Heart right ventricle (tissue), 16 donors: ENCODE results near the gene HBEGF. TPM values are rescaled to one million over a fixed set of nuclear protein-coding genes. Genes with fewer than 3 reads are reported as not detected.

Experiments
- ATAC-seq, 8 donors: fragments of 200-7000 bp; cut with Tn5 transposase; one replicate each; pipeline ENCODE4 v1.9.1; 2020; ENCODE audit warnings: mild to moderate bottlenecking in 8 of 8, moderate library complexity in 8 of 8, moderate number of reproducible peaks in 1 of 8
- DNase-seq, 2 donors: peaks; one replicate each; pipeline ENCODE4 v3.0.0-alpha.2; 2020
- H3K27ac ChIP-seq, 10 donors: fragments of 200-600 bp; sonication (generic) in 2 of 10; one replicate each; pipeline versions ENCODE4 v1.5.0 to v1.8.0; 2020 to 2022; ENCODE audit warnings: mild to moderate bottlenecking in 3 of 10
- H3K27me3 ChIP-seq, 7 donors: fragments of 200-600 bp; one replicate each; pipeline ENCODE4 v1.8.0; 2021 to 2022; ENCODE audit warnings: mild to moderate bottlenecking in 2 of 7
- H3K36me3 ChIP-seq, 9 donors: fragments of 200-600 bp; sonication (generic) in 1 of 9; one replicate each; pipeline versions ENCODE4 v1.5.0 to v1.8.0; 2020 to 2022; ENCODE audit warnings: mild to moderate bottlenecking in 2 of 9
- H3K4me1 ChIP-seq, 9 donors: fragments of 200-600 bp; sonication (generic) in 1 of 9; one replicate each; pipeline versions ENCODE4 v1.5.0 to v1.8.0; 2020 to 2022; ENCODE audit warnings: mild to moderate bottlenecking in 4 of 9
- H3K4me3 ChIP-seq, 10 donors: fragments of 200-600 bp; sonication (generic) in 2 of 10; one replicate each; pipeline versions ENCODE4 v1.5.0 to v1.8.0; 2020 to 2022; ENCODE audit warnings: mild to moderate bottlenecking in 7 of 10, moderate library complexity in 2 of 10
- H3K9me3 ChIP-seq, 11 donors: fragments of 200-600 bp in 10 of 11; sonication (generic) in 2 of 11; one replicate each; pipeline versions ENCODE4 v1.5.0 to v1.8.0; 2013 to 2022; ENCODE audit warnings: mild to moderate bottlenecking in 2 of 11, control low read depth in 1 of 11, moderate library complexity in 1 of 11
- WGBS, 2 donors: extraction: QIAGEN DNeasy Blood & Tissue Kit; methylation state at CpG; one replicate each; pipeline ENCODE4 v1.1.7; 2013; ENCODE audit warnings: inconsistent platforms in 1 of 2; 5-methylcytosine and 5-hydroxymethylcytosine counted together
- intact Hi-C, 10 donors: fragments of 100-400 bp; cut with DNase I; formaldehyde crosslinking; loops; one replicate each; pipeline versions ENCODE4 v1.11.1 to v1.14.2; 2022
- polyA plus RNA-seq, 2 donors: library from polyadenylated mRNA; stranded (reverse); fragments of 200-250 nt; gene quantifications; one replicate each; pipeline ENCODE4 v1.2.3, GENCODE V29; 2013
- total RNA-seq, 10 donors: library from RNA; stranded (reverse); fragmentation: NEBNext Ultra II Directional in 3 of 10; extraction: Animal tissue kit (Norgen Biotek cat#: 25700) in 3 of 10; gene quantifications; one replicate each; pipeline versions ENCODE4 v1.2.1 to v1.2.4, GENCODE V29; 2021 to 2023
- TF ChIP-seq, protein P1 (sequence below), 9 donors: fragments of 200-600 bp; sonication (generic) in 2 of 9; IDR thresholded peaks; one replicate each; pipeline versions ENCODE4 v1.5.0 to v1.8.0; 2021 to 2022; ENCODE audit warnings: antibody characterized with exemption in 9 of 9, mild to moderate bottlenecking in 5 of 9, moderate library complexity in 1 of 9
- donor health status: Arrhythmogenic right ventricular cardiomyopathy.
- donor health status: ischemic (EF 13 %, LVEDD 7.1; RV severe dilation, severe dysfunction).
- donor health status: healthy with polysubstance abuse.
- donor health status: DM: no; HTN: yes; CAD: no.
- donor health status: DM: no; HTN: no; CAD: no.
- donor health status: ischemic (EF 25% LVEDD 6.9; RV normal size, moderate dysfunction).
- donor health status: ischemic (EF 25% LVEDD 5.7; RV mildly dilated, moderate dysfunction).
- donor health status: healthy.
- donor health status: DM: yes; HTN: yes; CAD: no.
- donor health status: Ischemic cardiomyopathy.
- donor health status: ischemic (EF 35%, LVEDD 5.7; RV mildly dilated, moderate dysfunction).
- donor health status: nonischemic (EF 11% LVEDD 7.7; RV severe dilation, severe dysfunction).
- donor health status: DM: yes; HTN: yes; CAD: no.
- donor health status: PGD.
- donor health status: ischemic (EF 29% LVEDD 5.4; RV normal size, mild dysfunction).
- donor health status: nonischemic (EF 23%, LVEDD 6.1; RV moderate dilation, normal function).

Gene HBEGF
- total and polyA plus RNA-seq, 12 donors = 14.6 to 121 (median 32.4) TPM

DNA sequence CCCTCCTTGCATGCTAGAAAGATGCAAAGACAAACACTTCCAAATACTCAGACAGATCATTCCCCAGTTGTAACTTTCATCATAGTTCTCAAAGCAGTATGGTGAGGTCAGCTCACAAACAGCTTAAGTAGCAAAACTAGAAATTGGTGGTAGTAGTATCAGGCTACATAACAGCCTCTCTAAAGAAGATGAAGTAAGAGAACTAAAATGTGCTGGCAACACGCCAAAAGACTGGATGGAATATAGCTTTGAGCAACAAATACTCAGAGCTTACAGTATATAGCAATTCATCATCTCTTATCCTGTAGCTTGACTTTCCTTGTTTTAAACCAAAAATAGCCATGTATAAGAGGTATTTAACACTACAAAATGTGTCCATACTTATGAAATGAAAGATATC, 51.0 kb downstream of the HBEGF start:
- Histone ChIP-seq H3K4me1 (peaks cover 4 to 93% (median 86%) of the 10 kb centered on the region in 9 donors), H3K27ac (peak overlapping the region in 8 of 10 donors; percentile 43 to 88 (median 76)), H3K36me3 (peaks cover 0 to 26% (median 12%) of the 10 kb centered on the region in 9 donors), H3K4me3 (no peak overlapping the region), H3K27me3 (no peaks in the 10 kb centered on the region), H3K9me3 (no peaks in the 10 kb centered on the region)
- intact Hi-C loops = loop anchor here in 6 of 10 donors (5.0 to 10.0 kb wide), 6 partner anchors 33 to 52 kb away; partner anchors contain the start of gene HBEGF (in 3 of the 6)
- TF ChIP-seq, protein P1, sequence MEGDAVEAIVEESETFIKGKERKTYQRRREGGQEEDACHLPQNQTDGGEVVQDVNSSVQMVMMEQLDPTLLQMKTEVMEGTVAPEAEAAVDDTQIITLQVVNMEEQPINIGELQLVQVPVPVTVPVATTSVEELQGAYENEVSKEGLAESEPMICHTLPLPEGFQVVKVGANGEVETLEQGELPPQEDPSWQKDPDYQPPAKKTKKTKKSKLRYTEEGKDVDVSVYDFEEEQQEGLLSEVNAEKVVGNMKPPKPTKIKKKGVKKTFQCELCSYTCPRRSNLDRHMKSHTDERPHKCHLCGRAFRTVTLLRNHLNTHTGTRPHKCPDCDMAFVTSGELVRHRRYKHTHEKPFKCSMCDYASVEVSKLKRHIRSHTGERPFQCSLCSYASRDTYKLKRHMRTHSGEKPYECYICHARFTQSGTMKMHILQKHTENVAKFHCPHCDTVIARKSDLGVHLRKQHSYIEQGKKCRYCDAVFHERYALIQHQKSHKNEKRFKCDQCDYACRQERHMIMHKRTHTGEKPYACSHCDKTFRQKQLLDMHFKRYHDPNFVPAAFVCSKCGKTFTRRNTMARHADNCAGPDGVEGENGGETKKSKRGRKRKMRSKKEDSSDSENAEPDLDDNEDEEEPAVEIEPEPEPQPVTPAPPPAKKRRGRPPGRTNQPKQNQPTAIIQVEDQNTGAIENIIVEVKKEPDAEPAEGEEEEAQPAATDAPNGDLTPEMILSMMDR (IDR thresholded peaks at IDR 0.05) = no peak
- peak in 1 of 2 donors; percentile 86 for DNase-seq
- WGBS, 2 donors = 11 to 15% methylated on average over 1 of the region's 1 CpG
- peak; percentile 55 to 93 (median 83) for ATAC-seq

DNA sequence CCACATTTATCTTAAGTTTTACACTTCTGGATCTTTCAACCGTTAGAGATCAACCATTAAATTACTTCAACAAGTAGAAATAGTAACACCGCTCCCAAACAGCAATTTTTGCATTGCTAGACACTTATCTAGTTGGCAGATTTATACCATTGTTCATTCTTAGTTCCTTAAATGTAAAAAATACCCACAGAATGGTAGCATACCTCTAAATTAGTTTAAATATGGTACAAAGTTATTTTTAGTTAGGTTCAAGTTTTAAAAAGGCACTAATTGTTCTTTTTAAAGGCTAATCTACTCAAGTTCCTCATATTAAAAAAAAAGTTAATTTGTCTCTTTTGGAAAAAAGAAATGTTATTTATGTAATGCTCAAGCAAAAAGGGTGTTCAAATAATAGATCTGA, 51.6 kb downstream of the HBEGF start:
- TF ChIP-seq, protein P1 (IDR thresholded peaks at IDR 0.05) = no peak
- intact Hi-C loops = loop anchor here in 6 of 10 donors (5.0 to 10.0 kb wide), 6 partner anchors 32 to 53 kb away; partner anchors contain the start of gene HBEGF (in 3 of the 6)
- no peak overlapping the region for H3K4me3 ChIP-seq
- H3K27ac ChIP-seq = peak overlapping the region in 9 of 10 donors; percentile 36 to 88 (median 75)
- no peak for ATAC-seq
- H3K9me3 ChIP-seq = no peaks in the 10 kb centered on the region
- H3K27me3 ChIP-seq = no peaks in the 10 kb centered on the region
- WGBS, 2 donors = 40 to 55% methylated on average over 2 of the region's 2 CpGs
- peaks cover 0 to 21% (median 11%) of the 10 kb centered on the region in 9 donors for H3K36me3 ChIP-seq
- DNase-seq = no peak
- H3K4me1 ChIP-seq = peaks cover 4 to 95% (median 91%) of the 10 kb centered on the region in 9 donors

DNA sequence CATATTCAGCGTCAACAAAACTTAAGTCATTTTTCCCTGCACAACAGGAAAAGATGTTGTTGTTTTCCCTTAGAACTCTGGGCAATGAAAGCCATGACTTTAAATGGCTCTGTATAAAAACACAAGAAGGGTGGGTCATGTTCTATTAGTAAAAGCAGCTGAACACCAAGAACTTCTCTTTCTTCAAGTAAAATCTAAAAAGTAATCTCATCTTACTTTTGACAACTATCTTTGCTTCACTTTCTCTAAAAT, 52.6 kb downstream of the HBEGF start:
- ATAC-seq (peak in 3 of 8 donors; percentile 3 to 29 (median 17)), DNase-seq (no peak)
- intact Hi-C loops = loop anchor here in 2 of 10 donors (10.0 kb wide), 1 partner anchor 51 kb away; the partner anchor contains the start of gene HBEGF (in 2 of the 2)
- peak overlapping the region; percentile 43 to 88 (median 68) for H3K27ac ChIP-seq
- 35 to 57% methylated on average over 1 of the region's 1 CpG for WGBS, 2 donors
- TF ChIP-seq, protein P1 (IDR thresholded peaks at IDR 0.05) = no peak
- H3K4me3 ChIP-seq = no peak overlapping the region
- H3K9me3 ChIP-seq = no peaks in the 10 kb centered on the region
- H3K4me1 ChIP-seq = peaks cover 4 to 99% (median 91%) of the 10 kb centered on the region in 9 donors
- peaks cover 0 to 11% (median 2%) of the 10 kb centered on the region in 9 donors for H3K36me3 ChIP-seq
- no peaks in the 10 kb centered on the region for H3K27me3 ChIP-seq

DNA sequence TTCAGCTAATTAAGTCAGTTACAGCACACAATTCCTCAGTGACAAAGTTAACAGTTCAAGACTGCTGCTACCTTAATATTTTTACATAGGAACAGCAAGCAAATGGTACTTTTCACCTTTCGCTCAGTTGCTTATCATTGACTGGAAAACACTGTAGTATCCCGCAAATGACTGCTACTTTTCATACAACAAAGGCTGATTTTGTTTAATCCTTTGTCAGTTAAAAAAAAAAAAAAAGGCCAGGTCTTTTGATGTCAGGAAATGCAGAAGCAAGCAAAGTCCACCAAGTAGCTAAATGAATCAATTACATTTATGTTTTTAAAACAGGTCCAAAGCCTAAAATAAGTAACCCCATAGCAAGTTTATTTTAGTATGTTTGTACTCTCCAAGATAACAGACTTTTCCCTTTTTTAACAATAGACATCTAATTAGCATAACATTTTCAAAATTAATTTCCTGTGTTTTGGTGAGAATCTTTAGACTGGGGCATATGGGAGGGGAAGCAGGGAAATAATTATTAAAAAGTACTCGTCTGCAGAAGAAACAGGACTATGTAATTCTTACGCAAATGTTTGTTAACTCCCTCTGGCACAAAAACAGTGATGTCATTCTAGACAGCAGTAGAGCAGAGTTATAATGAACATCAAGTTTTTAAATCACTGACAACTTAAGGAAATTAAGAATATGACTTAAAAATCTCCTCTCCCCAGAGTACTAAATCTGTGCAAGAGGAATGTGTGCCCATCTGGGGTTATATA, 53.1 kb downstream of the HBEGF start:
- Histone ChIP-seq H3K27ac (peak overlapping the region; percentile 43 to 88 (median 68)), H3K27me3 (no peaks in the 10 kb centered on the region), H3K4me3 (no peak overlapping the region), H3K9me3 (no peaks in the 10 kb centered on the region), H3K4me1 (peaks cover 4 to 99% (median 86%) of the 10 kb centered on the region in 9 donors), H3K36me3 (peaks cover 0 to 6% (median 0%) of the 10 kb centered on the region in 9 donors)
- 24 to 36% methylated on average over 4 of the region's 4 CpGs for WGBS, 2 donors
- intact Hi-C loops = loop anchor here in 2 of 10 donors (10.0 kb wide), 1 partner anchor 52 kb away; the partner anchor contains the start of gene HBEGF (in 2 of the 2)
- TF ChIP-seq, protein P1 (IDR thresholded peaks at IDR 0.05) = no peak
- peak in 5 of 8 donors; percentile 47 to 71 (median 59) for ATAC-seq
- DNase-seq = no peak
